IMR-90 (cell line): ENCODE data around the gene ZNF425. TPM values are rescaled to one million over a fixed set of nuclear protein-coding genes. Genes with fewer than 3 reads are reported as not detected.
"Not testable (repeated sequence)": the region's sequence is repeated elsewhere in the genome, so short reads cannot be mapped to it uniquely, and the experiment has no call there.

Experiments used
- ATAC-seq: fragments of 200-7000 bp; cut with Tn5 transposase; 2 replicates; pipeline ENCODE4 v1.9.1; 2020; ENCODE audit warnings: low read depth, mild to moderate bottlenecking, moderate library complexity
- BruUV-seq: library from RNA; stranded (reverse); fragments of 400-500 nt; replicated peaks from 2 replicates; lab custom pipeline; 2021; lab: Mats Ljungman, UMichigan
- CTCF ChIA-PET: fragments of 300-600 bp; formaldehyde crosslinking; extraction: SDS; loops from one replicate; lab custom pipeline; 2021; ENCODE audit warnings: antibody characterized with exemption; lab: Yijun Ruan, JAX
- POLR2A ChIA-PET: fragments of 300-600 bp; sonication (Branson Sonifier 250); formaldehyde crosslinking; loops from one replicate; lab custom pipeline; 2022; ENCODE audit warnings: antibody characterized with exemption; ENCODE audit not compliant: unreplicated experiment; lab: Charles Lee
- DNase-seq: peaks from one replicate; pipeline ENCODE4 v3.0.0; 2013
- H2AFZ ChIP-seq: replicated peaks from 2 replicates; pipeline ENCODE3; 2013; ENCODE audit warnings: low read length, mild to moderate bottlenecking; ENCODE audit not compliant: poor library complexity
- H2AK5ac ChIP-seq: 2 replicates; pipeline ENCODE4 v1.6.1; 2013; ENCODE audit warnings: low read depth, low read length, inconsistent platforms
- H2AK9ac ChIP-seq: replicated peaks from 2 replicates; pipeline ENCODE3; 2013; ENCODE audit warnings: mild to moderate bottlenecking, low read depth, low read length, moderate library complexity; ENCODE audit not compliant: poor library complexity
- H2BK120ac ChIP-seq: 2 replicates; pipeline ENCODE4 v1.6.1; 2013; ENCODE audit warnings: low read depth, low read length, inconsistent platforms
- H2BK15ac ChIP-seq: 3 replicates; pipeline ENCODE4 v1.6.1; 2013; ENCODE audit warnings: low read depth, low read length, inconsistent platforms
- H2BK20ac ChIP-seq: 2 replicates; pipeline ENCODE4 v1.6.1; 2013; ENCODE audit warnings: low read depth, mild to moderate bottlenecking, inconsistent platforms, low read length, moderate library complexity
- H2BK5ac ChIP-seq: 2 replicates; pipeline ENCODE4 v1.6.1; 2013; ENCODE audit warnings: mild to moderate bottlenecking, low read depth, low read length, inconsistent platforms; ENCODE audit not compliant: poor library complexity, severe bottlenecking
- H3K14ac ChIP-seq: replicated peaks from 2 replicates; pipeline ENCODE4 v1.6.1; 2013; ENCODE audit warnings: low read depth, low read length, inconsistent platforms
- H3K18ac ChIP-seq: 2 replicates; pipeline ENCODE4 v1.6.1; 2013; ENCODE audit warnings: low read depth, low read length, control low read depth
- H3K23ac ChIP-seq: 2 replicates; pipeline ENCODE4 v1.6.1; 2013; ENCODE audit warnings: low read depth, low read length, inconsistent platforms
- H3K27ac ChIP-seq: 2 replicates; pipeline ENCODE4 v1.5.1; 2013; ENCODE audit warnings: mild to moderate bottlenecking, control low read depth, low read length; ENCODE audit not compliant: insufficient read depth
- H3K27me3 ChIP-seq: 2 replicates; pipeline ENCODE4 v1.6.1; 2013; ENCODE audit warnings: low read length; ENCODE audit not compliant: control insufficient read depth, insufficient read depth
- H3K36me3 ChIP-seq: 2 replicates; pipeline ENCODE4 v1.6.1; 2013; ENCODE audit warnings: low read length, mixed read lengths; ENCODE audit not compliant: control insufficient read depth, insufficient read depth
- H3K4ac ChIP-seq: 2 replicates; pipeline ENCODE4 v1.6.1; 2013; ENCODE audit warnings: low read depth, low read length, inconsistent platforms
- H3K4me1 ChIP-seq: 2 replicates; pipeline ENCODE4 v1.6.1; 2013; ENCODE audit warnings: low read length, mixed read lengths; ENCODE audit not compliant: control insufficient read depth, insufficient read depth
- H3K4me2 ChIP-seq: 2 replicates; pipeline ENCODE4 v1.6.1; 2013; ENCODE audit warnings: low read depth, mild to moderate bottlenecking, control low read depth, low read length, moderate library complexity
- H3K4me3 ChIP-seq: 2 replicates; pipeline ENCODE4 v1.5.1; 2013; ENCODE audit warnings: low read depth, mild to moderate bottlenecking, control low read depth, low read length, moderate library complexity; ENCODE audit not compliant: insufficient read depth
- H3K56ac ChIP-seq: 2 replicates; pipeline ENCODE4 v1.6.1; 2013; ENCODE audit warnings: low read length, inconsistent platforms; ENCODE audit not compliant: insufficient read depth; ENCODE audit errors: extremely low read depth
- H3K79me1 ChIP-seq, 2 experiments: 2 replicates each; pipeline ENCODE4 v1.6.1; 2013; ENCODE audit warnings: low read length in 2 of 2, inconsistent platforms in 1 of 2, low read depth in 1 of 2
- H3K9ac ChIP-seq: 2 replicates; pipeline ENCODE4 v1.6.1; 2013; ENCODE audit warnings: low read depth, low read length, control low read depth
- H3K9me1 ChIP-seq: 2 replicates; pipeline ENCODE4 v1.6.1; 2013; ENCODE audit warnings: low read length, inconsistent platforms; ENCODE audit not compliant: insufficient read depth
- H3K9me3 ChIP-seq: 2 replicates; pipeline ENCODE4 v1.6.1; 2013; ENCODE audit warnings: low read length; ENCODE audit not compliant: control insufficient read depth, insufficient read depth
- H4K20me1 ChIP-seq: 2 replicates; pipeline ENCODE4 v1.6.1; 2013; ENCODE audit warnings: low read length, inconsistent platforms; ENCODE audit not compliant: insufficient read depth
- H4K5ac ChIP-seq: 2 replicates; pipeline ENCODE4 v1.6.1; 2013; ENCODE audit warnings: mild to moderate bottlenecking, low read depth, low read length, control low read depth
- H4K8ac ChIP-seq, 2 experiments: 2 replicates each; pipeline ENCODE4 v1.6.1; 2013; ENCODE audit warnings: low read depth in 2 of 2, low read length in 2 of 2, control low read depth in 1 of 2, inconsistent platforms in 1 of 2
- H4K91ac ChIP-seq: 2 replicates; pipeline ENCODE4 v1.6.1; 2013; ENCODE audit warnings: low read depth, low read length, inconsistent platforms; ENCODE audit not compliant: insufficient read depth
- WGBS, 2 experiments: methylation state at CpG; one replicate each; pipeline versions ENCODE4 v1.1.5 to v1.1.7; 2013; ENCODE audit warnings: missing lambda C conversion rate in 2 of 2; ENCODE audit not compliant: insufficient read length in 1 of 2; ENCODE audit errors: extremely low coverage in 2 of 2; 5-methylcytosine and 5-hydroxymethylcytosine counted together
- dilution Hi-C: fragments of 300-500 bp; cut with HindIII; formaldehyde crosslinking; loops from one replicate; pipeline ENCODE4 v1.14.3; 2018; ENCODE audit warnings: low sequenced_read_pairs; ENCODE audit not compliant: unreplicated experiment
- in situ Hi-C: fragments of 300-500 bp; cut with MboI; formaldehyde crosslinking; loops from 3 replicates; pipeline ENCODE4 v1.14.3; 2019; ENCODE audit warnings: low sequenced_read_pairs, inconsistent platforms, mixed read lengths
- intact Hi-C: fragments of 100-400 bp; cut with micrococcal nuclease; formaldehyde crosslinking; loops from 2 replicates; pipeline ENCODE4 v1.10.0; 2022
- polyA plus RNA-seq, 3 experiments: library from polyadenylated mRNA; depleted of rRNA; stranded (reverse); fragments of >200 nt; gene quantifications; 2 replicates each; pipeline ENCODE4 v1.2.3, GENCODE V29; 2012; ENCODE audit warnings: low replicate concordance in 1 of 3
- total RNA-seq: library from RNA; depleted of rRNA; stranded (reverse); fragments of >200 nt; gene quantifications from 2 replicates; pipeline ENCODE4 v1.2.3, GENCODE V29; 2012

The ZNF425 gene
- total and polyA plus RNA-seq, 2 of the 4 experiments (the other 2 are of a cell fraction) = 1.2 to 2.3 TPM

- H3K9me1 ChIP-seq, H2BK5ac ChIP-seq, H2AFZ ChIP-seq, H4K91ac ChIP-seq, H3K4ac ChIP-seq, DNase-seq, in situ Hi-C loops, BruUV-seq, H2BK120ac ChIP-seq, H4K8ac ChIP-seq, H3K4me1 ChIP-seq, H3K18ac ChIP-seq, H3K4me2 ChIP-seq, H3K27ac ChIP-seq, H2AK5ac ChIP-seq, intact Hi-C loops, POLR2A ChIA-PET, H3K9ac ChIP-seq, H3K23ac ChIP-seq, H2BK20ac ChIP-seq, H4K5ac ChIP-seq, H3K36me3 ChIP-seq, H3K56ac ChIP-seq, H2BK15ac ChIP-seq, H3K4me3 ChIP-seq, H4K20me1 ChIP-seq, H3K14ac ChIP-seq, CTCF ChIA-PET, dilution Hi-C loops, H3K9me3 ChIP-seq, ATAC-seq, H2AK9ac ChIP-seq, H3K27me3 ChIP-seq: not testable (repeated sequence)
- peaks cover under 1 to 14% of the 10 kb centered on the region in 2 experiments; a peak in 2 of 4 replicates for H3K79me1 ChIP-seq
- WGBS, 2 experiments = 0% methylated on average over 1 of the region's 14 CpGs; no CpG with 5 or more reads in 1 of the 2 experiments
Observed at GRCh38 chr7:149144436-149144922, 18.4 kb upstream of the ZNF425 start.
